ENCODE results near the gene SLC16A6. TPM values are rescaled to one million over a fixed set of nuclear protein-coding genes. Genes with fewer than 3 reads are reported as not detected.

SLC16A6 gene, protein sequence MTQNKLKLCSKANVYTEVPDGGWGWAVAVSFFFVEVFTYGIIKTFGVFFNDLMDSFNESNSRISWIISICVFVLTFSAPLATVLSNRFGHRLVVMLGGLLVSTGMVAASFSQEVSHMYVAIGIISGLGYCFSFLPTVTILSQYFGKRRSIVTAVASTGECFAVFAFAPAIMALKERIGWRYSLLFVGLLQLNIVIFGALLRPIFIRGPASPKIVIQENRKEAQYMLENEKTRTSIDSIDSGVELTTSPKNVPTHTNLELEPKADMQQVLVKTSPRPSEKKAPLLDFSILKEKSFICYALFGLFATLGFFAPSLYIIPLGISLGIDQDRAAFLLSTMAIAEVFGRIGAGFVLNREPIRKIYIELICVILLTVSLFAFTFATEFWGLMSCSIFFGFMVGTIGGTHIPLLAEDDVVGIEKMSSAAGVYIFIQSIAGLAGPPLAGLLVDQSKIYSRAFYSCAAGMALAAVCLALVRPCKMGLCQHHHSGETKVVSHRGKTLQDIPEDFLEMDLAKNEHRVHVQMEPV
- 0.03 TPM in 1 of 2 replicates, not detected in the other for polyA plus RNA-seq (2012; rRNA removed)
- 0.01 and 0.03 TPM in 2 replicates for polyA plus RNA-seq (2012; cell fraction: cytosol; rRNA removed)
- polyA plus RNA-seq (2012; cell fraction: nucleus; rRNA removed): 0.16 and 0.30 TPM in 2 replicates

DNA sequence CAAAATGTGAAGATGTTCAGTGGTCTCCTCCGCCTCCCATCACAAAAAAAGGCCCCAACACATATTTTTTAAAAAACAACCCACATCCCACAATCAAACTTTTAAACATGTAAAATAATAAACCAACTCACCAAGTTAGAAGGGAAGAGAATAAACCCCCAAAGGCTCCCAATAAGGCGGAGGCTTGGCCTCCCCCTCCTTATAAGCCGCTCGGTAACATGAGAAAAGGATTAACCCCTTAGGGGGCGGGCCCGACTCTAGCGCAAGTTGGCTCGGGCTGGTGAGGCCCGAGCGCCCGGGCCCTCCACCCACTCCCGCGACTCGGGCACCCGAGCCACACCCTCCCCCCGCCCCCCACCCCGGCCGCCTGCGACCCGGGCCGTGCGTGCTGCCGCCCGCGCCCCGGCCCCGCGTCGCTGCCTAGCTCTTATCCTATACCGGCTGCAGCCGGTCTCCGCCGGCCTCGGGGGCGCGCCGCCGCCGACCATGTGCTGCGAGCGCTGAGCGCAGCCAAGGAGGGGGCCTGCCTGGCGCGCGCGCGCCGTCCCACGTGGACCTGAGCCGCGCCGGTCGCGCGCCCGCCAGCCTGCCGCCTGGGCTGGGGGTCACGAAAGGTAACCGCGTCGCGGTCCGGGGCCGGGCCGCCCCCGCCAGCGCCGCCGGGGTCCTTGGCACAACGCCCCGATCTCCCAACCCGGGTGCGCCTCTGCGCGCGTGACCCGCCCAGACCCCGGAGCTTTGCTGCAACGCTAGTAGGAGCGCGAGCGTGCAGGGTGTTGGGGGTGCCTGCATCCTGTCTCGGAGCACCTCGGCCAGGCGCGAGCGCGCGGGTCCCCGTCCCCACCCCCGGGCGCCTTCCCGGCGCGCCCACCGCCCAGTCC is at the start of gene SLC16A6, which contains the start of gene ARSG:
Gene SLC16A6 (minus strand): TSS at position 173 of the 881 bp plus-strand sequence. CDS start 12,807 bp downstream, outside the sequence.
Gene ARSG (plus strand): TSS at position 541 of the 881 bp plus-strand sequence. CDS start 15,999 bp downstream, outside the sequence.
- no peaks in the 10 kb centered on the region for H3K79me2 ChIP-seq (ENCODE audit: insufficient read depth)
- TF ChIP-seq YY1 (IDR thresholded peaks at IDR 0.05; ENCODE audit: low read depth) (no peak), RAD21 (IDR thresholded peaks at IDR 0.05; ENCODE audit: low read length) (no peak), RFX5 (IDR thresholded peaks at IDR 0.05; ENCODE audit: low read length) (no peak), MXI1 (IDR thresholded peaks at IDR 0.05; ENCODE audit: low read depth, low read length) (peak; percentile 82), JUND (IDR thresholded peaks at IDR 0.05) (no peak)
- TF ChIP-seq, protein P1, sequence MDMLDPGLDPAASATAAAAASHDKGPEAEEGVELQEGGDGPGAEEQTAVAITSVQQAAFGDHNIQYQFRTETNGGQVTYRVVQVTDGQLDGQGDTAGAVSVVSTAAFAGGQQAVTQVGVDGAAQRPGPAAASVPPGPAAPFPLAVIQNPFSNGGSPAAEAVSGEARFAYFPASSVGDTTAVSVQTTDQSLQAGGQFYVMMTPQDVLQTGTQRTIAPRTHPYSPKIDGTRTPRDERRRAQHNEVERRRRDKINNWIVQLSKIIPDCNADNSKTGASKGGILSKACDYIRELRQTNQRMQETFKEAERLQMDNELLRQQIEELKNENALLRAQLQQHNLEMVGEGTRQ (IDR thresholded peaks at IDR 0.05; ENCODE audit: borderline replicate concordance, low read depth, low read length): no peak
- TF ChIP-seq, protein P2, sequence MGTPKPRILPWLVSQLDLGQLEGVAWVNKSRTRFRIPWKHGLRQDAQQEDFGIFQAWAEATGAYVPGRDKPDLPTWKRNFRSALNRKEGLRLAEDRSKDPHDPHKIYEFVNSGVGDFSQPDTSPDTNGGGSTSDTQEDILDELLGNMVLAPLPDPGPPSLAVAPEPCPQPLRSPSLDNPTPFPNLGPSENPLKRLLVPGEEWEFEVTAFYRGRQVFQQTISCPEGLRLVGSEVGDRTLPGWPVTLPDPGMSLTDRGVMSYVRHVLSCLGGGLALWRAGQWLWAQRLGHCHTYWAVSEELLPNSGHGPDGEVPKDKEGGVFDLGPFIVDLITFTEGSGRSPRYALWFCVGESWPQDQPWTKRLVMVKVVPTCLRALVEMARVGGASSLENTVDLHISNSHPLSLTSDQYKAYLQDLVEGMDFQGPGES (IDR thresholded peaks at IDR 0.05; ENCODE audit: low read depth, low read length): no peak
- TF ChIP-seq, protein P3, sequence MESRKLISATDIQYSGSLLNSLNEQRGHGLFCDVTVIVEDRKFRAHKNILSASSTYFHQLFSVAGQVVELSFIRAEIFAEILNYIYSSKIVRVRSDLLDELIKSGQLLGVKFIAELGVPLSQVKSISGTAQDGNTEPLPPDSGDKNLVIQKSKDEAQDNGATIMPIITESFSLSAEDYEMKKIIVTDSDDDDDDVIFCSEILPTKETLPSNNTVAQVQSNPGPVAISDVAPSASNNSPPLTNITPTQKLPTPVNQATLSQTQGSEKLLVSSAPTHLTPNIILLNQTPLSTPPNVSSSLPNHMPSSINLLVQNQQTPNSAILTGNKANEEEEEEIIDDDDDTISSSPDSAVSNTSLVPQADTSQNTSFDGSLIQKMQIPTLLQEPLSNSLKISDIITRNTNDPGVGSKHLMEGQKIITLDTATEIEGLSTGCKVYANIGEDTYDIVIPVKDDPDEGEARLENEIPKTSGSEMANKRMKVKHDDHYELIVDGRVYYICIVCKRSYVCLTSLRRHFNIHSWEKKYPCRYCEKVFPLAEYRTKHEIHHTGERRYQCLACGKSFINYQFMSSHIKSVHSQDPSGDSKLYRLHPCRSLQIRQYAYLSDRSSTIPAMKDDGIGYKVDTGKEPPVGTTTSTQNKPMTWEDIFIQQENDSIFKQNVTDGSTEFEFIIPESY (IDR thresholded peaks at IDR 0.05; ENCODE audit: borderline replicate concordance, low read depth): no peak
- TF ChIP-seq, protein P4, sequence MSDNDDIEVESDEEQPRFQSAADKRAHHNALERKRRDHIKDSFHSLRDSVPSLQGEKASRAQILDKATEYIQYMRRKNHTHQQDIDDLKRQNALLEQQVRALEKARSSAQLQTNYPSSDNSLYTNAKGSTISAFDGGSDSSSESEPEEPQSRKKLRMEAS (IDR thresholded peaks at IDR 0.05; ENCODE audit: low read depth): 0 out of 2 replicates have a peak, but pooled peaks have one; percentile 43
- H3K27me3 ChIP-seq (ENCODE audit: insufficient read depth): peaks cover 66% of the 10 kb centered on the region
- no peaks in the 10 kb centered on the region for H3K9me3 ChIP-seq
- H2AFZ ChIP-seq (ENCODE audit: low read depth): peak within 1 kb of the TSS; percentile 78; the same call in 1 of the 2 replicates
- H3F3A ChIP-seq (replicated peaks; ENCODE audit: insufficient read depth): no peaks in the 10 kb centered on the region
- DNase-seq: peak; percentile 92
- no peaks in the 10 kb centered on the region for H3K36me3 ChIP-seq (replicated peaks in 1 of 2; ENCODE audit: control insufficient read depth in 1 of 2, insufficient read depth in 2 of 2, low read length in 1 of 2)
- POLR2A ChIA-PET: no interaction called here
- no peaks in the 10 kb centered on the region for H3K9me2 ChIP-seq
- 2% methylated on average over 21 of the region's 96 CpGs for WGBS (ENCODE audit: low lambda C conversion rate)
- peak within 1 kb of the TSS; percentile 55 to 72 for H3K4me3 ChIP-seq (ENCODE audit: low read depth in 2 of 2, low read length in 1 of 2)
- H3K27ac ChIP-seq (ENCODE audit: low read depth in 2 of 2, low read length in 1 of 2): no peak within 1 kb of the TSS
- H3K4me1 ChIP-seq (ENCODE audit: control insufficient read depth in 1 of 2, insufficient read depth in 2 of 2, low read depth in 1 of 2, low read length in 1 of 2): peaks cover 0 to 13% of the 10 kb centered on the region in 2 experiments; a peak in 2 of 4 replicates
- CTCF ChIA-PET: interaction anchor here (0.6 to 4.1 kb wide), 7 partner anchors 15 to 176 kb away, joined by 3 to 15 read pairs (median 3); no protein-coding TSS in a partner anchor
- peak within 1 kb of the TSS; percentile 26; the same call in 1 of the 2 replicates for H3K9ac ChIP-seq
- no peaks in the 10 kb centered on the region for H4K20me1 ChIP-seq (ENCODE audit: insufficient read depth)
- H3K4me2 ChIP-seq: peak within 1 kb of the TSS; percentile 99
